Neural cell (in vitro differentiated cells): ENCODE data around the gene MCC. TPM values are rescaled to one million over a fixed set of nuclear protein-coding genes. Genes with fewer than 3 reads are reported as not detected.

Experiments
- H2AFZ ChIP-seq: fragments of 200-600, 300-800 bp; sonication (generic), shearing (Covaris generic); 2 replicates; pipeline ENCODE4 v1.6.0; 2014; ENCODE audit warnings: low read depth, mild to moderate bottlenecking, antibody characterized with exemption, low read length, moderate library complexity
- H3F3A ChIP-seq: fragments of 200-600 bp; shearing (Covaris generic); 2 replicates; pipeline ENCODE4 v1.6.1; 2016; ENCODE audit warnings: mild to moderate bottlenecking, moderate library complexity, mixed read lengths, antibody characterized with exemption, low read length; ENCODE audit not compliant: insufficient read depth, poor library complexity, severe bottlenecking
- H3K27ac ChIP-seq: fragments of 200-600, 300-800 bp; sonication (generic), shearing (Covaris generic); 2 replicates; pipeline ENCODE4 v1.5.1; 2014; ENCODE audit warnings: mild to moderate bottlenecking, low read length, moderate library complexity
- H3K27me3 ChIP-seq: fragments of 300-800, 200-600 bp; sonication (generic), shearing (Covaris generic); 2 replicates; pipeline ENCODE4 v1.6.0; 2014; ENCODE audit warnings: mild to moderate bottlenecking, low read depth, low read length, moderate library complexity; ENCODE audit not compliant: insufficient read depth
- H3K36me3 ChIP-seq: fragments of 300-800, 200-600 bp; sonication (generic), shearing (Covaris generic); 2 replicates; pipeline ENCODE4 v1.5.1; 2014; ENCODE audit warnings: mild to moderate bottlenecking, antibody characterized with exemption, low read length, moderate library complexity; ENCODE audit not compliant: insufficient read depth
- H3K4me2 ChIP-seq: fragments of 300-800, 200-600 bp; sonication (generic), shearing (Covaris generic); 2 replicates; pipeline ENCODE4 v1.6.0; 2014; ENCODE audit warnings: mild to moderate bottlenecking, low read length
- H3K4me3 ChIP-seq: fragments of 300-800, 200-600 bp; sonication (generic), shearing (Covaris generic); 2 replicates; pipeline ENCODE4 v1.5.1; 2014; ENCODE audit warnings: mild to moderate bottlenecking, low read length, moderate library complexity
- H3K79me2 ChIP-seq: fragments of 200-600 bp; shearing (Covaris generic); replicated peaks from 2 replicates; pipeline ENCODE4 v1.6.0; 2014; ENCODE audit warnings: mild to moderate bottlenecking, low read length, moderate library complexity; ENCODE audit not compliant: insufficient read depth
- H3K9ac ChIP-seq: fragments of 300-800, 200-600 bp; sonication (generic), shearing (Covaris generic); 2 replicates; pipeline ENCODE4 v1.6.1; 2016; ENCODE audit warnings: mild to moderate bottlenecking, low read length, mixed read lengths
- H3K9me2 ChIP-seq: fragments of 200-600 bp; shearing (Covaris generic); 2 replicates; pipeline ENCODE4 v1.6.1; 2016; ENCODE audit warnings: mild to moderate bottlenecking, low read length, mixed read lengths; ENCODE audit not compliant: insufficient read depth
- H3K9me3 ChIP-seq: fragments of 200-600, 300-800 bp; sonication (generic), shearing (Covaris generic); 2 replicates; pipeline ENCODE4 v1.6.1; 2016; ENCODE audit warnings: mild to moderate bottlenecking, mixed run types, low read length, moderate library complexity, mixed read lengths
- H4K20me1 ChIP-seq: fragments of 200-600 bp; shearing (Covaris generic); 2 replicates; pipeline ENCODE4 v1.6.1; 2016; ENCODE audit warnings: mild to moderate bottlenecking, mixed run types; ENCODE audit not compliant: insufficient read depth
- EP300 ChIP-seq: fragments of 450-650 bp; conservative IDR thresholded peaks from 2 replicates; pipeline ENCODE4 v1.6.1; 2014; ENCODE audit warnings: antibody characterized with exemption, mild to moderate bottlenecking, moderate library complexity; ENCODE audit not compliant: poor library complexity, severe bottlenecking
- EZH2 ChIP-seq: fragments of 200-600, 300-800 bp; shearing (Covaris generic), sonication (generic); IDR thresholded peaks from 2 replicates; pipeline ENCODE4 v1.6.1; 2014; ENCODE audit warnings: antibody characterized with exemption, low read length, borderline replicate concordance, mild to moderate bottlenecking; ENCODE audit not compliant: insufficient read depth, poor library complexity, severe bottlenecking
- MXI1 ChIP-seq: fragments of 450-650 bp; conservative IDR thresholded peaks from 2 replicates; pipeline ENCODE4 v1.6.1; 2014; ENCODE audit warnings: antibody characterized with exemption, mild to moderate bottlenecking; ENCODE audit not compliant: poor library complexity, severe bottlenecking
- POLR2AphosphoS5 ChIP-seq: IDR thresholded peaks from 2 replicates; pipeline ENCODE4 v1.6.1; 2012
- RAD21 ChIP-seq: fragments of 450-650 bp; conservative IDR thresholded peaks from 2 replicates; pipeline ENCODE4 v1.6.1; 2014; ENCODE audit warnings: antibody characterized with exemption, mild to moderate bottlenecking, moderate library complexity
- SMC3 ChIP-seq: fragments of 450-650 bp; conservative IDR thresholded peaks from 2 replicates; pipeline ENCODE4 v1.6.1; 2014; ENCODE audit warnings: antibody characterized with exemption, mild to moderate bottlenecking, moderate library complexity; ENCODE audit not compliant: poor library complexity
- TAF1 ChIP-seq: IDR thresholded peaks from 2 replicates; pipeline ENCODE4 v1.6.1; 2012; ENCODE audit warnings: low read depth
- polyA plus RNA-seq: library from polyadenylated mRNA; depleted of rRNA; stranded (reverse); fragments of >200 nt; gene quantifications from 2 replicates; pipeline ENCODE4 v1.2.3, GENCODE V29; 2014
- TF ChIP-seq, protein P1 (sequence below): IDR thresholded peaks from 2 replicates; pipeline ENCODE4 v1.6.1; 2012; ENCODE audit warnings: borderline replicate concordance
- TF ChIP-seq, protein P2 (sequence below): fragments of 450-650 bp; IDR thresholded peaks from 2 replicates; pipeline ENCODE4 v1.5.1; 2014; ENCODE audit warnings: antibody characterized with exemption, mild to moderate bottlenecking, moderate library complexity; ENCODE audit not compliant: poor library complexity, severe bottlenecking

Gene MCC
- polyA plus RNA-seq, 1 donor from 2014 or later: 2.2 TPM

DNA sequence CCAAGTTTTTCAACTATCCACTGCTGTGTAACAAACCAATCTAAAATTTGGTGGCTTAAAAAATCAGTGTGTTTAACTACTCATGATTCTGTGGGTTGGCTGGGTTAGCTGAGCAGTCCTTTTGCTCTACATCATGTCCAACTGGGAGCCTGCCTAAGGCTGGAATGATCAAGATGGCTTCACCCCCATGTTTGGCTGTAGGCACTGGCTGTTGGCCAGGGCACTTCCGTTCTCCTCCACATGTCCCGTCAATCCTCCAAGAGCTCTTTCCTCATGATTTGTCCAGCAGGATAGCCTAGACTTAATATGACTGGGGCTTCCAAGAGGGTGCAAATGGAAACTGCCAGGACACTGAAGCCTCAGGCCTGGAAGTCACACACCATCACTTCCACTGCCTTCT lies 36.5 kb downstream of the MCC start:
- Histone ChIP-seq H3F3A (no peaks in the 10 kb centered on the region), H3K79me2 (no peaks in the 10 kb centered on the region), H3K4me3 (no peak overlapping the region), H3K9me2 (no peaks in the 10 kb centered on the region), H2AFZ (no peak overlapping the region), H3K27me3 (no peaks in the 10 kb centered on the region), H3K9me3 (no peaks in the 10 kb centered on the region), H3K36me3 (no peaks in the 10 kb centered on the region), H3K4me2 (no peak overlapping the region), H3K9ac (no peak overlapping the region), H3K27ac (no peak overlapping the region), H4K20me1 (no peaks in the 10 kb centered on the region)
- TF ChIP-seq SMC3: no peak
- TF ChIP-seq, protein P1, sequence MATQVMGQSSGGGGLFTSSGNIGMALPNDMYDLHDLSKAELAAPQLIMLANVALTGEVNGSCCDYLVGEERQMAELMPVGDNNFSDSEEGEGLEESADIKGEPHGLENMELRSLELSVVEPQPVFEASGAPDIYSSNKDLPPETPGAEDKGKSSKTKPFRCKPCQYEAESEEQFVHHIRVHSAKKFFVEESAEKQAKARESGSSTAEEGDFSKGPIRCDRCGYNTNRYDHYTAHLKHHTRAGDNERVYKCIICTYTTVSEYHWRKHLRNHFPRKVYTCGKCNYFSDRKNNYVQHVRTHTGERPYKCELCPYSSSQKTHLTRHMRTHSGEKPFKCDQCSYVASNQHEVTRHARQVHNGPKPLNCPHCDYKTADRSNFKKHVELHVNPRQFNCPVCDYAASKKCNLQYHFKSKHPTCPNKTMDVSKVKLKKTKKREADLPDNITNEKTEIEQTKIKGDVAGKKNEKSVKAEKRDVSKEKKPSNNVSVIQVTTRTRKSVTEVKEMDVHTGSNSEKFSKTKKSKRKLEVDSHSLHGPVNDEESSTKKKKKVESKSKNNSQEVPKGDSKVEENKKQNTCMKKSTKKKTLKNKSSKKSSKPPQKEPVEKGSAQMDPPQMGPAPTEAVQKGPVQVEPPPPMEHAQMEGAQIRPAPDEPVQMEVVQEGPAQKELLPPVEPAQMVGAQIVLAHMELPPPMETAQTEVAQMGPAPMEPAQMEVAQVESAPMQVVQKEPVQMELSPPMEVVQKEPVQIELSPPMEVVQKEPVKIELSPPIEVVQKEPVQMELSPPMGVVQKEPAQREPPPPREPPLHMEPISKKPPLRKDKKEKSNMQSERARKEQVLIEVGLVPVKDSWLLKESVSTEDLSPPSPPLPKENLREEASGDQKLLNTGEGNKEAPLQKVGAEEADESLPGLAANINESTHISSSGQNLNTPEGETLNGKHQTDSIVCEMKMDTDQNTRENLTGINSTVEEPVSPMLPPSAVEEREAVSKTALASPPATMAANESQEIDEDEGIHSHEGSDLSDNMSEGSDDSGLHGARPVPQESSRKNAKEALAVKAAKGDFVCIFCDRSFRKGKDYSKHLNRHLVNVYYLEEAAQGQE: no peak
- TF ChIP-seq POLR2AphosphoS5: no peak
- no peak for TF ChIP-seq MXI1
- no peak for TF ChIP-seq RAD21
- no peak for TF ChIP-seq TAF1
- TF ChIP-seq, protein P2, sequence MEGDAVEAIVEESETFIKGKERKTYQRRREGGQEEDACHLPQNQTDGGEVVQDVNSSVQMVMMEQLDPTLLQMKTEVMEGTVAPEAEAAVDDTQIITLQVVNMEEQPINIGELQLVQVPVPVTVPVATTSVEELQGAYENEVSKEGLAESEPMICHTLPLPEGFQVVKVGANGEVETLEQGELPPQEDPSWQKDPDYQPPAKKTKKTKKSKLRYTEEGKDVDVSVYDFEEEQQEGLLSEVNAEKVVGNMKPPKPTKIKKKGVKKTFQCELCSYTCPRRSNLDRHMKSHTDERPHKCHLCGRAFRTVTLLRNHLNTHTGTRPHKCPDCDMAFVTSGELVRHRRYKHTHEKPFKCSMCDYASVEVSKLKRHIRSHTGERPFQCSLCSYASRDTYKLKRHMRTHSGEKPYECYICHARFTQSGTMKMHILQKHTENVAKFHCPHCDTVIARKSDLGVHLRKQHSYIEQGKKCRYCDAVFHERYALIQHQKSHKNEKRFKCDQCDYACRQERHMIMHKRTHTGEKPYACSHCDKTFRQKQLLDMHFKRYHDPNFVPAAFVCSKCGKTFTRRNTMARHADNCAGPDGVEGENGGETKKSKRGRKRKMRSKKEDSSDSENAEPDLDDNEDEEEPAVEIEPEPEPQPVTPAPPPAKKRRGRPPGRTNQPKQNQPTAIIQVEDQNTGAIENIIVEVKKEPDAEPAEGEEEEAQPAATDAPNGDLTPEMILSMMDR: no peak

DNA sequence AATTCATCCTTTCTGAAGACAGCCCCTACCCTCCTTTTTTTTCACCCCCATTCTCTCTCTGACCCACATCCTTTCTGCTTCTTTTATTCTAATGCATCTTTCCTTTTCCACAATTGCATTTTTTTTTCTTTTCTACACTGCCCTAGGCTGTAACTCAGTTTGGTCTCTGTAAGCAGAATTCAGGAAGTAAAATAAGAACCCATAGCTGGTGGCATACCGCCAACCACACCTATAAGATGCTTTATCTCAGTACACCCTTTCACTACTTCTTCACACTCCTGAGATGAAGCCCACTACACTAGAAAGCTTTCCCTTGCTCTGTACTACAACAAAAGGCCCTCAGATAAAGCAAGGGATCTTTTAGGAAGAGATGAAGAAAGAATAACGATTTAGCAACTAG lies 37.3 kb downstream of the MCC start:
- Histone ChIP-seq H3K36me3 (no peaks in the 10 kb centered on the region), H3K4me2 (no peak overlapping the region), H3K9ac (no peak overlapping the region), H3K79me2 (no peaks in the 10 kb centered on the region), H3K27me3 (no peaks in the 10 kb centered on the region), H2AFZ (no peak overlapping the region), H3K27ac (no peak overlapping the region), H3K4me3 (no peak overlapping the region), H3F3A (no peaks in the 10 kb centered on the region), H3K9me3 (no peaks in the 10 kb centered on the region), H4K20me1 (no peaks in the 10 kb centered on the region), H3K9me2 (no peaks in the 10 kb centered on the region)
- no peak for TF ChIP-seq POLR2AphosphoS5
- no peak for TF ChIP-seq SMC3
- TF ChIP-seq MXI1: no peak
- no peak for TF ChIP-seq EP300
- TF ChIP-seq, protein P2: no peak
- no peak for TF ChIP-seq RAD21
- no peak for TF ChIP-seq EZH2
- no peak for TF ChIP-seq TAF1
- TF ChIP-seq, protein P1: no peak
